Coronary artery (tissue), 2 donors: Measurements from ENCODE around the gene KCNIP1.

Source experiments
- DNase-seq: peaks from one replicate; pipeline ENCODE4 v3.0.0-alpha.2; 2017; ENCODE audit warnings: low spot score
- H3K27ac ChIP-seq, 2 donors: fragments of 200-600 bp; sonication (generic); one replicate each; pipeline ENCODE4 v1.5.1; 2016 to 2019
- H3K4me3 ChIP-seq: fragments of 200-600 bp; sonication (generic); 2 replicates; pipeline ENCODE4 v1.5.1; 2016; ENCODE audit warnings: mild to moderate bottlenecking, moderate library complexity
- TF ChIP-seq, protein P1 (sequence below): fragments of 200-600 bp; sonication (generic); IDR thresholded peaks from one replicate; pipeline ENCODE4 v1.5.1; 2019; ENCODE audit warnings: antibody characterized with exemption

KCNIP1 gene

DNA sequence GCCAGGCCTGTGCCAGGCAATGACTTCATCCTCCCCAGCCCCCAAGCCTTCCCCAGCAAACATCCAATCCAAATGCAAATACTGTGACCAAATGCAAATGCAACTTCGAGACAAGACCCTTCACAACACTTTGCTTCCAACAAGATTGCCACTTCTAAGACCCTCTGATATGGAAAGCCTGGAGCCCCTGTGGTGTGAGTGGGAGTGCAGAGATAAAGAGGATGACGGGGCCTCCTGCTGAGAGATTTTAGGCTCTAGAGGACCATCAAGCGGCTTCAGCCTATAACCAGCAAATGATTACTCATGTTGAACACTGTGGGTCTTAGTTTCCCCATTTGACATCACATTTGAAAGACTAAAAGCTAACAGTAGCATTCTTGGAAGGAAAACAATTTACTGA is 233.1 kb downstream of the KCNIP1 start:
- no peak overlapping the region for H3K4me3 ChIP-seq
- DNase-seq, result no peak
- TF ChIP-seq, protein P1, sequence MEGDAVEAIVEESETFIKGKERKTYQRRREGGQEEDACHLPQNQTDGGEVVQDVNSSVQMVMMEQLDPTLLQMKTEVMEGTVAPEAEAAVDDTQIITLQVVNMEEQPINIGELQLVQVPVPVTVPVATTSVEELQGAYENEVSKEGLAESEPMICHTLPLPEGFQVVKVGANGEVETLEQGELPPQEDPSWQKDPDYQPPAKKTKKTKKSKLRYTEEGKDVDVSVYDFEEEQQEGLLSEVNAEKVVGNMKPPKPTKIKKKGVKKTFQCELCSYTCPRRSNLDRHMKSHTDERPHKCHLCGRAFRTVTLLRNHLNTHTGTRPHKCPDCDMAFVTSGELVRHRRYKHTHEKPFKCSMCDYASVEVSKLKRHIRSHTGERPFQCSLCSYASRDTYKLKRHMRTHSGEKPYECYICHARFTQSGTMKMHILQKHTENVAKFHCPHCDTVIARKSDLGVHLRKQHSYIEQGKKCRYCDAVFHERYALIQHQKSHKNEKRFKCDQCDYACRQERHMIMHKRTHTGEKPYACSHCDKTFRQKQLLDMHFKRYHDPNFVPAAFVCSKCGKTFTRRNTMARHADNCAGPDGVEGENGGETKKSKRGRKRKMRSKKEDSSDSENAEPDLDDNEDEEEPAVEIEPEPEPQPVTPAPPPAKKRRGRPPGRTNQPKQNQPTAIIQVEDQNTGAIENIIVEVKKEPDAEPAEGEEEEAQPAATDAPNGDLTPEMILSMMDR, result no peak
- H3K27ac ChIP-seq, result no peak overlapping the region

DNA sequence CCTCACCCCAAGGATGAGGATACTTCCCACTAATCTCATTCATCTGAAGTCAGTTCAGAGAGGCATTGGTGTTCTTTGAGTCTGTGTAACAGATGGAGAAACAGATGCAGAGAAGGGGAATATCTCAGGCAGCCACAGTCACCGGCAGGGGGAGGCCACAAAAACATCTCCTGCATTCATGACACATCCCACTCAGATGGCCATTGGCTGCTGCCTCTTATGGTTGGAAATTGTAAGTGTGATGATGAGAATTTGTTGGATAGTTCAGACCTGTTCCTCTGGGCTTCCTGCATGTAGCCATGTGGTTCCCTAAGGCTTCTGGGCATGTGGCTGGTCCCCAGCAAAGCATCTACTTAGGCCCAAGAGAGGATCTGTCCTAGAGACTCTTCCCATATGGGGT is 233.8 kb downstream of the KCNIP1 start:
- no peak overlapping the region for H3K27ac ChIP-seq
- H3K4me3 ChIP-seq, result no peak overlapping the region
- TF ChIP-seq, protein P1, result no peak
- DNase-seq, result no peak

DNA sequence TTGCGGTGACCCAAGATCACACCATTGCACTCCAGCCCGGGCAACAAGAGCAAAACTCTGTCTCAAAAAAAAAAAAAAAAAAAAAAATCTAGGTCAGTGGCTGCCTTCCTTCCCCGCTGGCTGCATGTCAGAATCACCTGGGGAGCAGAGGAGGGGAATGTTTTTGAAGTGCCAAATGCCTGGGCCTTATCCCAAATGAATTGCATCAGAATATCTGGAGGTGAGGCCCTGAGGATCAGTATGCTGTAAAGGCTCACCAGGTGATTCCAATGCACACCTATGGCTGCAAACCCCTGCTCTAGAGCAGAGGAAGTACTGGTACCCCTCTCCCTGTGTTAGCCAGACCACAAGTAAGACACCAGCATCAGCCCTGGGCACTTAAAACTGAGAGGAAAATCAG is 235.0 kb downstream of the KCNIP1 start:
- TF ChIP-seq, protein P1, result no peak
- H3K27ac ChIP-seq, result no peak overlapping the region
- no peak for DNase-seq

DNA sequence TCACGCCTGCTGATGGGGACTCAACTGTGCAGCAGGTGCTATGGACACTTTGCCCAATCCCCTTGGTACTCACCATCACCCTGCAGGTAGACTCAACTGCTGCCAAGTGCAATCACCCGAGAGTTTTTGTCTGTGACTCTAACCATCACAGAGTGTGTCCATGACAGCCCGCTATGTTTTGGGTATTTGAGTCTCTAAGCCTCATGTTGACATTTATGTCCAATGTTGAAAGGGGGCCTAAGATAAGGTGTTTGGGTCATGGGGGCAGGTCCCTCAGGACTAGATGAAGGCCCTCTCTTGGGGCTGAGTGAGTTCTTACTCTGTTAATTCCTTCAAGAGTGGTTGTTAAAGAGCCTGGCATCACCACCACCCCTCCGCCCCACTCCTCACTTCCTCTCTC is 235.6 kb downstream of the KCNIP1 start:
- no peak overlapping the region for H3K4me3 ChIP-seq
- H3K27ac ChIP-seq, result no peak overlapping the region
- TF ChIP-seq, protein P1, result no peak
- no peak for DNase-seq

More for the DNA sequence above, 235.0 kb downstream of the KCNIP1 start:
- no peak overlapping the region for H3K4me3 ChIP-seq

DNA sequence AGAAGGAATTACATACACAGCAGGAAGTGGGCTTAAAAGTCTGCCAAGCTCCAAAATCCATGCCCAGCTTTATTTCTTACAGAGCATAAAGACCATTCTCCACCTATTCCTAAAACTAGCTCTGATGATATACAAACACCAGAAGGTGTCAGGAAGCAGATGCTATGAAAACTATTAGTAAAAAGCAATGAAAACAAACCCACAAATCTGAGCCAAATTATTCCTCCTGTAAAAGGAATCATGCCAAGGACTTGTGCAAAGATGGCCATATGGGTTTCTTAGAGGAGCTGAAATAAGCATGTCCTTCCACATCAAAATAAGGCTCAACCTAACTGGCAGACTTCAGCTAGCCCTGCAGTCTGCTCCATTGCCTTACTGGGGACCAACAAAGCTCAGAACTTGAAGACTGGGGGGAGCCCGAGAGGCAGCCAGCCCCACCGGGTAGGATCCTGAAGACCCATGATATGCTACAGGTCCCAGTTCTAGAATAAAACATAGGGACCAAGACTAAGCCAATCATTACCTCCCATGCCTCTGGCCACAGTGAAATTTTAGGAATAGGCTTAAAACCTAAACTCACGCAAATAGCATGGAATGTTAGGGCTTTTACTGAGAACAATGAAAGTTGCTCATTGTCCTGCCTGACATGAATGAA is 236.9 kb downstream of the KCNIP1 start:
- H3K27ac ChIP-seq, result no peak overlapping the region
- H3K4me3 ChIP-seq, result no peak overlapping the region
- TF ChIP-seq, protein P1, result no peak
- no peak for DNase-seq

DNA sequence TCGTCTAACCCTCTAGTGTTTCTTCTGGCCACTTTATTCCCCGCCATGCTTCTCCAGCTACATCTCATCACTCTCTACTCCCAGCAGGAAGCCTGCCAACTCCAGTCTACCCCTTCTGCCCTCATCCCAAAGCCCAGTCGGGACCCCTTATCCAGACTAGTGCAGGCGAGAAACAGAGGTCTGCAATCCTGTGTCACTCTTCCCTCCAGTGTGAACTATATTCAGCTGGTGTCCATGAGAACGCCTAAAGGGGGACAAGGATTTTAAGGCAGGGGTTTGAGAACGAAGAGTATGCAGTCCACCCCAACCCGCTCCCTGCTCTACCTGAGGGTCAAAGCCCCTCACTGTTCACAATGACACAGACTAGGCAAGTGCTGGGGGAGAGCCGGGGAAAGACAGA is 238.0 kb downstream of the KCNIP1 start:
- H3K4me3 ChIP-seq, result no peak overlapping the region
- TF ChIP-seq, protein P1, result no peak
- H3K27ac ChIP-seq, result no peak overlapping the region
- no peak for DNase-seq

DNA sequence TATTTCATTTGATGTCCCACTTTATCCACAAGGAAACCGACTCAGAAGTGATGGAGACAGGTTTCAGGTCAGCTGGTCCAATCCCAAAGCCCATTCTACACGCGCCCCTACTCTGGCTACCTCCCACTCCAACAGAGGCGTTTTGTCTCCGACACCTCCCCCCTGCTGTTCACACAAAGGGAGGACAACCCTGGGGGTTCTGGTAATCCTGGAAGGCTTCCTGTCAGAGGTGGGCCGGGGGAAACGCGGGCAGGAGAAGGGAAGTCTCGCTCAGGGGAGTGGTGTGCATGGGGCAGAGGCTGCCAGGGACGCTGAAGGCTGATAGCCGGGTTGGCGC is 240.0 kb downstream of the KCNIP1 start:
- peak overlapping the region; percentile 44 for H3K4me3 ChIP-seq

More for the DNA sequence above, 240.0 kb downstream of the KCNIP1 start:
- no peak for DNase-seq
- H3K27ac ChIP-seq, result no peak overlapping the region
- TF ChIP-seq, protein P1, result no peak
